Measurements from ENCODE around the gene TOX2.

Gene TOX2

GRCh38 chr20:44111712-44112335, 197.2 kb downstream of the TOX2 start (continued):
- TF ChIP-seq, protein P1, sequence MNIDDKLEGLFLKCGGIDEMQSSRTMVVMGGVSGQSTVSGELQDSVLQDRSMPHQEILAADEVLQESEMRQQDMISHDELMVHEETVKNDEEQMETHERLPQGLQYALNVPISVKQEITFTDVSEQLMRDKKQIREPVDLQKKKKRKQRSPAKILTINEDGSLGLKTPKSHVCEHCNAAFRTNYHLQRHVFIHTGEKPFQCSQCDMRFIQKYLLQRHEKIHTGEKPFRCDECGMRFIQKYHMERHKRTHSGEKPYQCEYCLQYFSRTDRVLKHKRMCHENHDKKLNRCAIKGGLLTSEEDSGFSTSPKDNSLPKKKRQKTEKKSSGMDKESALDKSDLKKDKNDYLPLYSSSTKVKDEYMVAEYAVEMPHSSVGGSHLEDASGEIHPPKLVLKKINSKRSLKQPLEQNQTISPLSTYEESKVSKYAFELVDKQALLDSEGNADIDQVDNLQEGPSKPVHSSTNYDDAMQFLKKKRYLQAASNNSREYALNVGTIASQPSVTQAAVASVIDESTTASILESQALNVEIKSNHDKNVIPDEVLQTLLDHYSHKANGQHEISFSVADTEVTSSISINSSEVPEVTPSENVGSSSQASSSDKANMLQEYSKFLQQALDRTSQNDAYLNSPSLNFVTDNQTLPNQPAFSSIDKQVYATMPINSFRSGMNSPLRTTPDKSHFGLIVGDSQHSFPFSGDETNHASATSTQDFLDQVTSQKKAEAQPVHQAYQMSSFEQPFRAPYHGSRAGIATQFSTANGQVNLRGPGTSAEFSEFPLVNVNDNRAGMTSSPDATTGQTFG (tag by site-specific recombination; IDR thresholded peaks at IDR 0.05; ENCODE audit: borderline replicate concordance) = no peak
- TF ChIP-seq, protein P2, sequence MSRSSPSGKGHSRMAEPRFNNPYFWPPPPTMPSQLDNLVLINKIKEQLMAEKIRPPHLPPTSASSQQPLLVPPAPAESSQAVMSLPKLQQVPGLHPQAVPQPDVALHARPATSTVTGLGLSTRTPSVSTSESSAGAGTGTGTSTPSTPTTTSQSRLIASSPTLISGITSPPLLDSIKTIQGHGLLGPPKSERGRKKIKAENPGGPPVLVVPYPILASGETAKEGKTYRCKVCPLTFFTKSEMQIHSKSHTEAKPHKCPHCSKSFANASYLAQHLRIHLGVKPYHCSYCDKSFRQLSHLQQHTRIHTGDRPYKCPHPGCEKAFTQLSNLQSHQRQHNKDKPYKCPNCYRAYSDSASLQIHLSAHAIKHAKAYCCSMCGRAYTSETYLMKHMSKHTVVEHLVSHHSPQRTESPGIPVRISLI (tag by site-specific recombination; IDR thresholded peaks at IDR 0.05) = 0 out of 2 replicates have a peak, but pooled peaks have one; percentile 55
- TF ChIP-seq, protein P3, sequence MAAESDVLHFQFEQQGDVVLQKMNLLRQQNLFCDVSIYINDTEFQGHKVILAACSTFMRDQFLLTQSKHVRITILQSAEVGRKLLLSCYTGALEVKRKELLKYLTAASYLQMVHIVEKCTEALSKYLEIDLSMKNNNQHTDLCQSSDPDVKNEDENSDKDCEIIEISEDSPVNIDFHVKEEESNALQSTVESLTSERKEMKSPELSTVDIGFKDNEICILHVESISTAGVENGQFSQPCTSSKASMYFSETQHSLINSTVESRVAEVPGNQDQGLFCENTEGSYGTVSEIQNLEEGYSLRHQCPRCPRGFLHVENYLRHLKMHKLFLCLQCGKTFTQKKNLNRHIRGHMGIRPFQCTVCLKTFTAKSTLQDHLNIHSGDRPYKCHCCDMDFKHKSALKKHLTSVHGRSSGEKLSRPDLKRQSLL (tag by site-specific recombination; IDR thresholded peaks at IDR 0.05) = no peak
- TF ChIP-seq, protein P4, sequence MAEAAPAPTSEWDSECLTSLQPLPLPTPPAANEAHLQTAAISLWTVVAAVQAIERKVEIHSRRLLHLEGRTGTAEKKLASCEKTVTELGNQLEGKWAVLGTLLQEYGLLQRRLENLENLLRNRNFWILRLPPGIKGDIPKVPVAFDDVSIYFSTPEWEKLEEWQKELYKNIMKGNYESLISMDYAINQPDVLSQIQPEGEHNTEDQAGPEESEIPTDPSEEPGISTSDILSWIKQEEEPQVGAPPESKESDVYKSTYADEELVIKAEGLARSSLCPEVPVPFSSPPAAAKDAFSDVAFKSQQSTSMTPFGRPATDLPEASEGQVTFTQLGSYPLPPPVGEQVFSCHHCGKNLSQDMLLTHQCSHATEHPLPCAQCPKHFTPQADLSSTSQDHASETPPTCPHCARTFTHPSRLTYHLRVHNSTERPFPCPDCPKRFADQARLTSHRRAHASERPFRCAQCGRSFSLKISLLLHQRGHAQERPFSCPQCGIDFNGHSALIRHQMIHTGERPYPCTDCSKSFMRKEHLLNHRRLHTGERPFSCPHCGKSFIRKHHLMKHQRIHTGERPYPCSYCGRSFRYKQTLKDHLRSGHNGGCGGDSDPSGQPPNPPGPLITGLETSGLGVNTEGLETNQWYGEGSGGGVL (tag by site-specific recombination; IDR thresholded peaks at IDR 0.05) = no peak

GRCh38 chr20:44112456-44112855, 197.8 kb downstream of the TOX2 start:
- Histone ChIP-seq H3K9me3 (ENCODE audit: control insufficient read depth, insufficient read depth, low read depth, low read length) (no peaks in the 10 kb centered on the region), H3K4me1 (ENCODE audit: control insufficient read depth, insufficient read depth, low read length) (no peaks in the 10 kb centered on the region; the same call in 1 of the 2 replicates), H3K36me3 (ENCODE audit: control insufficient read depth in 2 of 2, insufficient read depth in 1 of 2, low read length in 2 of 2) (no peaks in the 10 kb centered on the region), H3K4me3 (ENCODE audit: low read depth, low read length) (no peak overlapping the region), H3K27ac (ENCODE audit: extremely low read depth, low read depth, low read length) (no peak overlapping the region)
- TF ChIP-seq ZNF747 (tag by site-specific recombination; IDR thresholded peaks at IDR 0.05) = no peak
- TF ChIP-seq SCRT2 (tag by site-specific recombination; IDR thresholded peaks at IDR 0.05) = no peak
- no peak for TF ChIP-seq ZNF704 (tag by site-specific recombination; IDR thresholded peaks at IDR 0.05)
- TF ChIP-seq ZXDB (tag by site-specific recombination; IDR thresholded peaks at IDR 0.05) = no peak
- TF ChIP-seq ZNF560 (tag by site-specific recombination; IDR thresholded peaks at IDR 0.05; ENCODE audit: borderline replicate concordance) = no peak
- TF ChIP-seq ZNF221 (tag by site-specific recombination; IDR thresholded peaks at IDR 0.05; ENCODE audit: borderline replicate concordance) = no peak
- no peak for TF ChIP-seq ZNF274 (IDR thresholded peaks at IDR 0.05; ENCODE audit: low read length)
- TF ChIP-seq ZNF274 (tag by site-specific recombination; IDR thresholded peaks at IDR 0.05; ENCODE audit: borderline replicate concordance) = no peak
- TF ChIP-seq, protein P5, sequence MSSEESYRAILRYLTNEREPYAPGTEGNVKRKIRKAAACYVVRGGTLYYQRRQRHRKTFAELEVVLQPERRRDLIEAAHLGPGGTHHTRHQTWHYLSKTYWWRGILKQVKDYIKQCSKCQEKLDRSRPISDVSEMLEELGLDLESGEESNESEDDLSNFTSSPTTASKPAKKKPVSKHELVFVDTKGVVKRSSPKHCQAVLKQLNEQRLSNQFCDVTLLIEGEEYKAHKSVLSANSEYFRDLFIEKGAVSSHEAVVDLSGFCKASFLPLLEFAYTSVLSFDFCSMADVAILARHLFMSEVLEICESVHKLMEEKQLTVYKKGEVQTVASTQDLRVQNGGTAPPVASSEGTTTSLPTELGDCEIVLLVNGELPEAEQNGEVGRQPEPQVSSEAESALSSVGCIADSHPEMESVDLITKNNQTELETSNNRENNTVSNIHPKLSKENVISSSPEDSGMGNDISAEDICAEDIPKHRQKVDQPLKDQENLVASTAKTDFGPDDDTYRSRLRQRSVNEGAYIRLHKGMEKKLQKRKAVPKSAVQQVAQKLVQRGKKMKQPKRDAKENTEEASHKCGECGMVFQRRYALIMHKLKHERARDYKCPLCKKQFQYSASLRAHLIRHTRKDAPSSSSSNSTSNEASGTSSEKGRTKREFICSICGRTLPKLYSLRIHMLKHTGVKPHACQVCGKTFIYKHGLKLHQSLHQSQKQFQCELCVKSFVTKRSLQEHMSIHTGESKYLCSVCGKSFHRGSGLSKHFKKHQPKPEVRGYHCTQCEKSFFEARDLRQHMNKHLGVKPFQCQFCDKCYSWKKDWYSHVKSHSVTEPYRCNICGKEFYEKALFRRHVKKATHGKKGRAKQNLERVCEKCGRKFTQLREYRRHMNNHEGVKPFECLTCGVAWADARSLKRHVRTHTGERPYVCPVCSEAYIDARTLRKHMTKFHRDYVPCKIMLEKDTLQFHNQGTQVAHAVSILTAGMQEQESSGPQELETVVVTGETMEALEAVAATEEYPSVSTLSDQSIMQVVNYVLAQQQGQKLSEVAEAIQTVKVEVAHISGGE (tag by site-specific recombination; conservative IDR thresholded peaks at IDR 0.05; ENCODE audit: low read depth) = no peak
- TF ChIP-seq, protein P6, sequence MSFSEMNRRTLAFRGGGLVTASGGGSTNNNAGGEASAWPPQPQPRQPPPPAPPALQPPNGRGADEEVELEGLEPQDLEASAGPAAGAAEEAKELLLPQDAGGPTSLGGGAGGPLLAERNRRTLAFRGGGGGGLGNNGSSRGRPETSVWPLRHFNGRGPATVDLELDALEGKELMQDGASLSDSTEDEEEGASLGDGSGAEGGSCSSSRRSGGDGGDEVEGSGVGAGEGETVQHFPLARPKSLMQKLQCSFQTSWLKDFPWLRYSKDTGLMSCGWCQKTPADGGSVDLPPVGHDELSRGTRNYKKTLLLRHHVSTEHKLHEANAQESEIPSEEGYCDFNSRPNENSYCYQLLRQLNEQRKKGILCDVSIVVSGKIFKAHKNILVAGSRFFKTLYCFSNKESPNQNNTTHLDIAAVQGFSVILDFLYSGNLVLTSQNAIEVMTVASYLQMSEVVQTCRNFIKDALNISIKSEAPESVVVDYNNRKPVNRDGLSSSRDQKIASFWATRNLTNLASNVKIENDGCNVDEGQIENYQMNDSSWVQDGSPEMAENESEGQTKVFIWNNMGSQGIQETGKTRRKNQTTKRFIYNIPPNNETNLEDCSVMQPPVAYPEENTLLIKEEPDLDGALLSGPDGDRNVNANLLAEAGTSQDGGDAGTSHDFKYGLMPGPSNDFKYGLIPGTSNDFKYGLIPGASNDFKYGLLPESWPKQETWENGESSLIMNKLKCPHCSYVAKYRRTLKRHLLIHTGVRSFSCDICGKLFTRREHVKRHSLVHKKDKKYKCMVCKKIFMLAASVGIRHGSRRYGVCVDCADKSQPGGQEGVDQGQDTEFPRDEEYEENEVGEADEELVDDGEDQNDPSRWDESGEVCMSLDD (tag by site-specific recombination; IDR thresholded peaks at IDR 0.05) = no peak
- TF ChIP-seq ZNF830 (tag by site-specific recombination; IDR thresholded peaks at IDR 0.05; ENCODE audit: low read depth) = no peak
- no peak for TF ChIP-seq ZNF202 (tag by site-specific recombination; IDR thresholded peaks at IDR 0.05; ENCODE audit: borderline replicate concordance)
- TF ChIP-seq ZNF514 (tag by site-specific recombination; IDR thresholded peaks at IDR 0.05) = no peak
- no peak for TF ChIP-seq BCL11A (tag by site-specific recombination; IDR thresholded peaks at IDR 0.05; ENCODE audit: low read depth)
- TF ChIP-seq, protein P7, sequence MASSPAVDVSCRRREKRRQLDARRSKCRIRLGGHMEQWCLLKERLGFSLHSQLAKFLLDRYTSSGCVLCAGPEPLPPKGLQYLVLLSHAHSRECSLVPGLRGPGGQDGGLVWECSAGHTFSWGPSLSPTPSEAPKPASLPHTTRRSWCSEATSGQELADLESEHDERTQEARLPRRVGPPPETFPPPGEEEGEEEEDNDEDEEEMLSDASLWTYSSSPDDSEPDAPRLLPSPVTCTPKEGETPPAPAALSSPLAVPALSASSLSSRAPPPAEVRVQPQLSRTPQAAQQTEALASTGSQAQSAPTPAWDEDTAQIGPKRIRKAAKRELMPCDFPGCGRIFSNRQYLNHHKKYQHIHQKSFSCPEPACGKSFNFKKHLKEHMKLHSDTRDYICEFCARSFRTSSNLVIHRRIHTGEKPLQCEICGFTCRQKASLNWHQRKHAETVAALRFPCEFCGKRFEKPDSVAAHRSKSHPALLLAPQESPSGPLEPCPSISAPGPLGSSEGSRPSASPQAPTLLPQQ (tag by site-specific recombination; IDR thresholded peaks at IDR 0.05) = no peak
- POLR2A ChIA-PET = interaction anchor here (1.6 kb wide), 1 partner anchor 77 kb away, joined by 3 read pairs; no protein-coding TSS in a partner anchor
- CTCF ChIA-PET = interaction anchor here (0.7 to 10.5 kb wide), 5 partner anchors 10 to 378 kb away, joined by 3 to 316 read pairs (median 3); partner anchors contain the start of gene JPH2

Data from HEK293 (cell line).